Measurements from ENCODE around the gene ITGB3. TPM values are rescaled to one million over a fixed set of nuclear protein-coding genes. Genes with fewer than 3 reads are reported as not detected.

ITGB3 gene
- total and polyA plus RNA-seq, 10 of the 15 experiments (the other 5 are each of a cell fraction or from before 2014, with no cell fraction given), result 0.69 to 22.8 (median 13.6) TPM

DNA sequence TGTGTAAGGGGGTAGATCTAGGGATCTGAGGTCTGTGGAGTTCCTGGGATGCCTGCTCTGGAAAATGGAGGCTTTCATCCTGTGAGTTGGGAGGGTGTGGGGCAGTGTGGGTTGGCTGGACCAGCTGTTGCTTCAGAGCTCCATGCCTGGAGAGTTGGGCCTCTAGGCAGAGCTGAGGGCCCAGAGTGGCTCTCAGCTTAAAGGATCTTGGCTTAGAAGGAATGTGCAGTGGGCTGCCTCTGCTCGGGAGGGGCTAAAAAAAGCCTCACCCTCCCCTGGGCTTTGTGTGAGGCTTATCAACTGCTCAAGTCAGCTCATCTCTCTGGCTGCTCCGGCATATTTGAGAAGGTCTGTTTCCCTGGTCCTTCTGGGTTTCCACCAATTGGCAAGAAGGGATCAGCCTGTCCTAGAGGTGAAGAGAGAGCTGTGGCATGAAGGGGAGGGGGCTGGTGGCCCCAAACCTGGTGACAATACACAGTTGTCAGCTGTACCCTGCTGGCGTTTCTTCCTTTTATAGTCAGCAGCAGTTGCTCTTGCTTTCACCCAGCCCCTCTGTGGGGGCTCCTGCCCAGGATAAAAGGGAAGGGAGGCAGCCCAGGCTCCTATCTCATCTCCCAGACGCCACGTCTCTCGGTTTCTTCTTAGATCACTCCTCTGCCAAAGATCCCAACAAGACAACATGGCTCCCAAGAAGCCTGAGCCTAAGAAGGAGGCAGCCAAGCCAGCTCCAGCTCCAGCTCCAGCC is 44.7 kb upstream of the ITGB3 start, which contains the start of gene MYL4:
Gene MYL4 (plus strand): TSS at position 605 of the 745 bp plus-strand sequence. CDS start 75 bp downstream, at position 680.
- H3K27ac ChIP-seq (ENCODE audit: control insufficient read depth, insufficient read depth), result no peak within 1 kb of the TSS
- peak within 1 kb of the TSS; percentile 4; the same call in 1 of the 2 replicates for H3K4me2 ChIP-seq (ENCODE audit: control insufficient read depth, insufficient read depth)
- POLR2A ChIA-PET, result interaction anchor here (0.6 to 2.4 kb wide), 6 partner anchors 9 to 300 kb away, joined by 3 to 6 read pairs (median 4); no protein-coding TSS in a partner anchor
- peak within 1 kb of the TSS; percentile 45; the same call in 1 of the 2 replicates for H2AFZ ChIP-seq (ENCODE audit: control insufficient read depth, low read depth, low read length)
- no TSS peak for BruUV-seq (replicated peaks)
- in situ Hi-C loops (cut with MboI), result no loop called here
- RAD21 ChIA-PET (ENCODE audit: unreplicated experiment), result interaction anchor here (0.8 to 3.9 kb wide), 5 partner anchors 21 to 70 kb away, joined by 3 to 20 read pairs (median 3); no protein-coding TSS in a partner anchor
- 76% methylated on average over 6 of the region's 6 CpGs for WGBS (ENCODE audit: insufficient coverage, insufficient replicate concordance, low lambda C conversion rate, missing lambda C conversion rate)
- no peak for TF ChIP-seq ETV6 (conservative IDR thresholded peaks at IDR 0.05 in 1 of 2, IDR thresholded peaks at IDR 0.05 in 1 of 2; ENCODE audit: borderline replicate concordance in 1 of 2, low read depth in 1 of 2)
- no peak for TF ChIP-seq HCFC1 (IDR thresholded peaks at IDR 0.05; ENCODE audit: low read length)
- no peak for TF ChIP-seq ZZZ3 (IDR thresholded peaks at IDR 0.05; ENCODE audit: control insufficient read depth, insufficient read length, low read depth)
- no peak for TF ChIP-seq HSF1 (IDR thresholded peaks at IDR 0.05; ENCODE audit: low read depth, low read length)
- no peak for TF ChIP-seq ZNF622 (IDR thresholded peaks at IDR 0.05)
- no peak for TF ChIP-seq NR2C2 (IDR thresholded peaks at IDR 0.05; ENCODE audit: borderline replicate concordance, control insufficient read depth, insufficient read length, low read depth)
- no peak for TF ChIP-seq CEBPB (IDR thresholded peaks at IDR 0.05; ENCODE audit: borderline replicate concordance in 1 of 2, low read depth in 2 of 2, low read length in 2 of 2)
- TF ChIP-seq PAX5 (IDR thresholded peaks at IDR 0.05; ENCODE audit: borderline replicate concordance, low read depth, low read length), result no peak
- no peak for TF ChIP-seq POLR2AphosphoS5 (IDR thresholded peaks at IDR 0.05; ENCODE audit: low read length)
- TF ChIP-seq, protein P1, sequence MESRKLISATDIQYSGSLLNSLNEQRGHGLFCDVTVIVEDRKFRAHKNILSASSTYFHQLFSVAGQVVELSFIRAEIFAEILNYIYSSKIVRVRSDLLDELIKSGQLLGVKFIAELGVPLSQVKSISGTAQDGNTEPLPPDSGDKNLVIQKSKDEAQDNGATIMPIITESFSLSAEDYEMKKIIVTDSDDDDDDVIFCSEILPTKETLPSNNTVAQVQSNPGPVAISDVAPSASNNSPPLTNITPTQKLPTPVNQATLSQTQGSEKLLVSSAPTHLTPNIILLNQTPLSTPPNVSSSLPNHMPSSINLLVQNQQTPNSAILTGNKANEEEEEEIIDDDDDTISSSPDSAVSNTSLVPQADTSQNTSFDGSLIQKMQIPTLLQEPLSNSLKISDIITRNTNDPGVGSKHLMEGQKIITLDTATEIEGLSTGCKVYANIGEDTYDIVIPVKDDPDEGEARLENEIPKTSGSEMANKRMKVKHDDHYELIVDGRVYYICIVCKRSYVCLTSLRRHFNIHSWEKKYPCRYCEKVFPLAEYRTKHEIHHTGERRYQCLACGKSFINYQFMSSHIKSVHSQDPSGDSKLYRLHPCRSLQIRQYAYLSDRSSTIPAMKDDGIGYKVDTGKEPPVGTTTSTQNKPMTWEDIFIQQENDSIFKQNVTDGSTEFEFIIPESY (IDR thresholded peaks at IDR 0.05), result no peak
- no peak for TF ChIP-seq ZNF274 (IDR thresholded peaks at IDR 0.05; ENCODE audit: insufficient read depth, insufficient read length)
- TF ChIP-seq PML (IDR thresholded peaks at IDR 0.05; ENCODE audit: low read length), result no peak
- TF ChIP-seq RELB (IDR thresholded peaks at IDR 0.05; ENCODE audit: low read depth), result no peak
- no peak for TF ChIP-seq DPF2 (IDR thresholded peaks at IDR 0.05)
- no peak for TF ChIP-seq ZSCAN29 (IDR thresholded peaks at IDR 0.05)
- no peak for TF ChIP-seq TCF7 (IDR thresholded peaks at IDR 0.05; ENCODE audit: borderline replicate concordance)
- no peak for TF ChIP-seq FOXK2 (IDR thresholded peaks at IDR 0.05)
- TF ChIP-seq NFIC (IDR thresholded peaks at IDR 0.05; ENCODE audit: low read depth, low read length), result no peak
- H3K4me3 ChIP-seq, result no peak within 1 kb of the TSS
- no peak for FAIRE-seq
- no peaks in the 10 kb centered on the region for H3K9me3 ChIP-seq (replicated peaks; ENCODE audit: control insufficient read depth, insufficient read depth, low read length)
- H4K20me1 ChIP-seq (ENCODE audit: control insufficient read depth, insufficient read depth), result no peaks in the 10 kb centered on the region
- intact Hi-C loops (cut with micrococcal nuclease; ENCODE audit: unreplicated experiment), result no loop called here
- H3K27me3 ChIP-seq (replicated peaks in 1 of 2; ENCODE audit: control insufficient read depth in 2 of 2, insufficient read depth in 2 of 2, low read length in 1 of 2), result no peaks in the 10 kb centered on the region
- no peak within 1 kb of the TSS for H3K9ac ChIP-seq (ENCODE audit: control insufficient read depth, insufficient read depth, low read length)
- H3K4me1 ChIP-seq (ENCODE audit: control insufficient read depth, insufficient read depth, low read length), result peaks cover 50% of the 10 kb centered on the region
- SMC1A ChIA-PET (ENCODE audit: uncharacterized antibody, unreplicated experiment), result interaction anchor here (1.1 to 9.3 kb wide), 9 partner anchors 9 to 107 kb away, joined by 3 to 79 read pairs (median 21); partner anchors contain the start of gene CDC27
- H3K79me2 ChIP-seq (ENCODE audit: control insufficient read depth, insufficient read depth, low read length), result no peaks in the 10 kb centered on the region
- H3K36me3 ChIP-seq (ENCODE audit: control insufficient read depth in 2 of 2, insufficient read depth in 2 of 2, low read length in 1 of 2), result no peaks in the 10 kb centered on the region
- no peak for ATAC-seq
- CTCF ChIA-PET, result interaction anchor here (5.5 kb wide), 1 partner anchor 22 kb away, joined by 40 read pairs; no protein-coding TSS in a partner anchor
- no peak for DNase-seq (ENCODE audit: low read depth, low spot score)
